Measurements from ENCODE around the gene GJD4. TPM values are rescaled to one million over a fixed set of nuclear protein-coding genes. Genes with fewer than 3 reads are reported as not detected.

GJD4 gene
- total RNA-seq, 2 experiments from 2014 or later, result not detected

DNA sequence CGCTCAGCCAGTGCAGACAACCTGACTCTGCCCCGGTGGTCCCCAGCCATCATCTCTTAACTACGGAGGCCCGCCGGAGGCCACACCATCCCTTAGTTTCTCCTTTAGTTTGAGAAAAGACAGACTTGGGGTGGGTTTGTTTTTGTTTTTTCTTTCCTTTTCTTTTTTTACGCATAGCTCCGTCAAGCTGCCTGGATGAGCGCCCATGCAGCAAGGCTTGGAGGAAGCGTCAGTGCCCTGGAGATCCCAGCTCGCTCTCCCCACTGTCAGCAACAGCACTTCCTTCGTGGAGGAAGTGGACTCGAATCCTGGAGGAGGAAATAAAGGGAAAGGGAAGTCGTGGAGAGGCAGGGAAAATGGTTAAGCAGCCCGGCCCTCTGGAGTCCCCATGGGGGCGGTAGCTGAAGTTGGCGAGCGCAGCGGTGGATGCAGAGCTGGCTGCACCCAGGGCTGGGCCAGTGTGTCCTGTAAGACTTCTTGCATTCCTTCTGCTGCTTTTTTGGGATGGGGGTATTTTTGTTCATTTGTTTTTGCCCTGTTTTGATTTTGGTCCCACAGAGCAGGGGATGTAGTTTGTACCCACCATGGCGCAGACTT lies 35.9 kb upstream of the GJD4 start:
- POLR2A ChIA-PET, result no interaction called here
- H3K27ac Mint-ChIP-seq, result no peak overlapping the region
- ATAC-seq (no peak), DNase-seq (no peak)
- H3K4me1 Mint-ChIP-seq (ENCODE audit: low read depth), result peaks cover 8% of the 10 kb centered on the region
- no peaks in the 10 kb centered on the region for H3K9me3 Mint-ChIP-seq (ENCODE audit: insufficient read depth)
- H3K36me3 Mint-ChIP-seq (ENCODE audit: low read depth), result peaks cover 31% of the 10 kb centered on the region
- H3K4me3 Mint-ChIP-seq, result no peak overlapping the region
- CTCF ChIA-PET, result no interaction called here
- H3K27me3 Mint-ChIP-seq (ENCODE audit: low read depth), result no peaks in the 10 kb centered on the region

DNA sequence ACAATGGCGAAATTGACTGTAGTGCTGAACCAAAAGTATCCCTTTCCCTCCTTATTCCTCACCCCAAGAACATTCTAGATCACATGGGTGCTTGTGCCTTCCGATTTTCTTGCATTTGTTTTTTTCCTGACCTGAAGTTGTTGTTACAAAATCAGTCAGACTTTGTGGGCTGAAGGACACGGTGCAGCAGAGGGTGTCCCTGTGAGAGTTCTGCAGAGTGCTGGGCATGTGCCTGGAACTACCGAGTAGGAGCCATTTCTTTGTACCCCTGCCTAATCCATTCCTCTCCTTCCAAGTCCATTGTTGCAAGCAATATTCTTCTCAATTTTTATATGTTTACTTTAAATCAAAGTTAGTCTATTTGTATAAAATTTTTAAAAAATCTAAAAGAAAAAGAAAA lies 35.3 kb upstream of the GJD4 start:
- H3K4me1 Mint-ChIP-seq (ENCODE audit: low read depth), result peaks cover 1% of the 10 kb centered on the region
- peaks cover 32% of the 10 kb centered on the region for H3K36me3 Mint-ChIP-seq (ENCODE audit: low read depth)
- no peaks in the 10 kb centered on the region for H3K9me3 Mint-ChIP-seq (ENCODE audit: insufficient read depth)
- H3K27ac Mint-ChIP-seq, result no peak overlapping the region
- no peak overlapping the region for H3K4me3 Mint-ChIP-seq
- ChIA-PET POLR2A (no interaction called here), CTCF (no interaction called here)
- no peak for DNase-seq
- no peak for ATAC-seq
- no peaks in the 10 kb centered on the region for H3K27me3 Mint-ChIP-seq (ENCODE audit: low read depth)

DNA sequence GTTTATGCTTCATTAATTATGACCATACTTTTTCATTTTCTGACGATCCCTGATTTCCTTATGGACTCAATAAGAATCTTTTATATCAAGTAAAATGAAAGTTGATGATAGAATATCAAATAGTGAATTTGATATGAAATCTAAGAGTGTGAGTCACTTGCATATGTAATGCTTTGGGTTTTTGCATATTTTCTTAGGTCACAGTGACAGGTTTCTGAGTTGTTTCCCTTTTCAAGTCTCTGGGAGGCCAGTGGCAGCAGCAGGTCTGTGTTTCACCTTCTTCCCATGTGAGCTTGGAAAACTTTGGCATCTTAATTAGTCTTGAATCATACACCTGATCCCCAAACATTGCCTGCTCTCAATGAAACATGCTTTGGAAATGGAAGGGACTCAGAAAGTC lies 34.7 kb upstream of the GJD4 start:
- POLR2A ChIA-PET, result no interaction called here
- no peaks in the 10 kb centered on the region for H3K9me3 Mint-ChIP-seq (ENCODE audit: insufficient read depth)

DNA sequence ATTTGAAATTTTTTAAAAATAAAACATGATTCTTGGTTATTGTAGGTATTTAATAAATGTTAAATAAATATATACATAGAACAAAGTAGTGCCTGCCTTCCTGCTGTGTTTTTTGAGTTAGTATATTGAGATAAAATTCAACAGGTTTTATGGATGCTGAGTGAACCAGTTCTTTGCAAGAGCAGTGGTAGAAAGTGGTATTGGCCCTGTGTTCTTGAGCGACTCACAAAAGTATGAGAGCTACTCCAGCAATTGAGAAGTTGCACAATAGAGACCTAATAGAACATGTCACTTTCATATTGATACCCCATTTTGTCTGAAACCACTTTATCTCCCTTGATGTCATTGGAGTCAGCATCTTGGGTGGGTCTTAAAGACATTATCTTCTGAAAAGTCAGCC lies 32.6 kb upstream of the GJD4 start:
- Mint-ChIP-seq H3K36me3 (ENCODE audit: low read depth) (peaks cover 29% of the 10 kb centered on the region), H3K9me3 (ENCODE audit: insufficient read depth) (no peaks in the 10 kb centered on the region), H3K27ac (no peak overlapping the region), H3K4me3 (no peak overlapping the region), H3K27me3 (ENCODE audit: low read depth) (no peaks in the 10 kb centered on the region), H3K4me1 (ENCODE audit: low read depth) (no peaks in the 10 kb centered on the region)
- ATAC-seq, result no peak
- POLR2A ChIA-PET, result no interaction called here
- CTCF ChIA-PET, result interaction anchor here (1.2 kb wide), 1 partner anchor 18 kb away, joined by 3 read pairs; no protein-coding TSS in a partner anchor
- DNase-seq, result no peak

More for the DNA sequence above, 34.7 kb upstream of the GJD4 start:
- Mint-ChIP-seq H3K4me3 (no peak overlapping the region), H3K27ac (no peak overlapping the region), H3K27me3 (ENCODE audit: low read depth) (no peaks in the 10 kb centered on the region), H3K4me1 (ENCODE audit: low read depth) (no peaks in the 10 kb centered on the region), H3K36me3 (ENCODE audit: low read depth) (peaks cover 33% of the 10 kb centered on the region)
- DNase-seq, result no peak
- no peak for ATAC-seq
- CTCF ChIA-PET, result no interaction called here

DNA sequence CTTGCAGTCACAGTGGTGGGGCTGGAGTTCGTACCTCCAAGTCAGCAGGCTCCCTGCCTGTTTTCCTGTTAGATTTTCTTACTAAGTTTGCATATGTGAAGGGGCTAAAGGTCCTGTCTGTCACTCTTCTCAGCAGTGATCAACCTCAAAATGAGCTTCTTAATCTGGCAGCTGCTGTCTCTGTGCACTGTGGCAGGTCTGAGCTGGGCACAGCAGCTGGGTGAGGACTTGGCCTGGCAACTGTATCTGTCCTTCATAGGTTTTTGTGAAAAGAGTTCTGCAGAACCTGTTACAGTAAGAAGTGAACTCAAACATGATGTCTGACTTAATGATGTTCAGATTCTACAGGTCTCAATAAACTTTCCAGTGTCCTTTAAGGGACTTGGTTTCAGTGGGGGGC lies 31.3 kb upstream of the GJD4 start:
- no peaks in the 10 kb centered on the region for H3K9me3 Mint-ChIP-seq (ENCODE audit: insufficient read depth)
- CTCF ChIA-PET, result interaction anchor here (1.2 to 1.5 kb wide), 2 partner anchors 11 to 19 kb away, joined by 3 to 6 read pairs; no protein-coding TSS in a partner anchor

DNA sequence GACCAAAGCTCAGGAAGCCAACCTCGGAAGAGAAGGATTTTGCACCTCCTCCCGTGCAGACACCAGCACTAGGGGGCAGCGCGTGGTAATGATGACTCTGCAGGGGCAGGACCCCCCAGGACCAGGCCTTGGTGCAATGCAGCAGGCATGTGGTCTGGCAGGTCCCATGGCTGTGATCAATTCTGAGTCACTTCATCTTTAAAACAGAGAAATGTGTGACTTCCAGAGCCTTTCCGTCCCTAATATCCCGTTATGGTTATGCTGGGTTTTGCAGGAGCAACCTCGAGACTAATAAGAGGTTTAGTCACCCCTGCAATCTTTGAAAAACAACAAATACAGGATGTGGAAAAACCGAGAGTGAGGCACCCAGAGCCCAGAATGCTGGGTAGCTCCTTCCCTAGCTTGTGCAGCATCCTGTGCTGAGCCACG lies 30.2 kb upstream of the GJD4 start:
- Mint-ChIP-seq H3K4me3 (no peak overlapping the region), H3K36me3 (ENCODE audit: low read depth) (peaks cover 19% of the 10 kb centered on the region), H3K27ac (no peak overlapping the region), H3K9me3 (ENCODE audit: insufficient read depth) (no peaks in the 10 kb centered on the region), H3K27me3 (ENCODE audit: low read depth) (no peaks in the 10 kb centered on the region), H3K4me1 (ENCODE audit: low read depth) (no peaks in the 10 kb centered on the region)
- POLR2A ChIA-PET, result interaction anchor here (0.5 kb wide), 1 partner anchor 135 kb away, joined by 4 read pairs; no protein-coding TSS in a partner anchor
- DNase-seq (no peak), ATAC-seq (no peak)
- CTCF ChIA-PET, result interaction anchor here (1.1 to 1.5 kb wide), 3 partner anchors 9 to 12 kb away, joined by 3 to 6 read pairs (median 3); no protein-coding TSS in a partner anchor

More for the DNA sequence above, 31.3 kb upstream of the GJD4 start:
- H3K27ac Mint-ChIP-seq, result no peak overlapping the region
- no peak for DNase-seq
- peaks cover 27% of the 10 kb centered on the region for H3K36me3 Mint-ChIP-seq (ENCODE audit: low read depth)
- no peak overlapping the region for H3K4me3 Mint-ChIP-seq
- no peaks in the 10 kb centered on the region for H3K4me1 Mint-ChIP-seq (ENCODE audit: low read depth)
- ATAC-seq, result no peak
- POLR2A ChIA-PET, result no interaction called here
- H3K27me3 Mint-ChIP-seq (ENCODE audit: low read depth), result no peaks in the 10 kb centered on the region

DNA sequence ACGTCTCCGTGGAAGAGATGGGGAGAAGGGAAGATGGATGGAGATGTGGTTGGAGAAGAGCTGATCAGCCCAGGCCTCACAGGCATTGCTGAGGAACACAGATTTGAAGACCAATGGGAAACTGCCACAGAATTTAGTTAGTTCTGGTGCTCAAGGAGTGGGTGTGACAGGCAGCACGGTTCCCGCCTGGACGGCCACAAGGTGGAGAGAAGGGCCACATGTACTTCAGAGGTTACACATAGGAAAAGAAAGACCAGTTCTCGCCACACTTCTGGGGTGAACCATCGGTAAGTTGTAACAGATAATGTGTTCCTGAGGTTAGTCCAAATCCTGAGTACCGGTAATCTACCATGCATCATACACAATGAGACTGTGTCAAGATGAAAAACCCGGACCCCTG lies 29.5 kb upstream of the GJD4 start:
- POLR2A ChIA-PET, result no interaction called here
- ATAC-seq (no peak), DNase-seq (no peak)
- Mint-ChIP-seq H3K4me3 (no peak overlapping the region), H3K27me3 (ENCODE audit: low read depth) (peaks cover 2% of the 10 kb centered on the region), H3K9me3 (ENCODE audit: insufficient read depth) (no peaks in the 10 kb centered on the region), H3K36me3 (ENCODE audit: low read depth) (peaks cover 19% of the 10 kb centered on the region), H3K4me1 (ENCODE audit: low read depth) (no peaks in the 10 kb centered on the region), H3K27ac (no peak overlapping the region)
- CTCF ChIA-PET, result interaction anchor here (1.1 to 1.3 kb wide), 2 partner anchors 9 to 13 kb away, joined by 3 read pairs; no protein-coding TSS in a partner anchor

DNA sequence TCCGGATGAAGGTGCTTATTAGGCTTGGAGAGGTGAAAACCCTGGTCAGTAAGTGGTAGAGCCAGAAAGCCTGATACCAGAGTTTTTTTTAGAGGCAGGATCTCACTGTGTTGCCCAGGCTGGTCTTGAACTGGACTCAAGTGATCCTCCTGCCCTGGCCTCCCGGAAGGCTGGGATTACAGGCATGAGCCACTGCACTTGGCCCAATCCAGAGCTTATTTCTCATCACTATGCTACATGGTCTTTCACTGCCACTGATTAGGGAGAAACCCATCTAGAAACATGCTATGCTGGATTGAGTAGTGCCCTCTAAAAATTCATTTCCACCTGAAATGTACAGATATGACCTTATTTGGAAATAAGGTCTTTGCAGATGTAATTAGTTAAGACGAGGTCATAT lies 28.4 kb upstream of the GJD4 start:
- DNase-seq (no peak), ATAC-seq (no peak)
- Mint-ChIP-seq H3K27me3 (ENCODE audit: low read depth) (peaks cover 2% of the 10 kb centered on the region), H3K4me3 (no peak overlapping the region), H3K27ac (no peak overlapping the region), H3K4me1 (ENCODE audit: low read depth) (no peaks in the 10 kb centered on the region), H3K36me3 (ENCODE audit: low read depth) (peaks cover 16% of the 10 kb centered on the region), H3K9me3 (ENCODE audit: insufficient read depth) (no peaks in the 10 kb centered on the region)
- POLR2A ChIA-PET, result no interaction called here
- CTCF ChIA-PET, result no interaction called here

DNA sequence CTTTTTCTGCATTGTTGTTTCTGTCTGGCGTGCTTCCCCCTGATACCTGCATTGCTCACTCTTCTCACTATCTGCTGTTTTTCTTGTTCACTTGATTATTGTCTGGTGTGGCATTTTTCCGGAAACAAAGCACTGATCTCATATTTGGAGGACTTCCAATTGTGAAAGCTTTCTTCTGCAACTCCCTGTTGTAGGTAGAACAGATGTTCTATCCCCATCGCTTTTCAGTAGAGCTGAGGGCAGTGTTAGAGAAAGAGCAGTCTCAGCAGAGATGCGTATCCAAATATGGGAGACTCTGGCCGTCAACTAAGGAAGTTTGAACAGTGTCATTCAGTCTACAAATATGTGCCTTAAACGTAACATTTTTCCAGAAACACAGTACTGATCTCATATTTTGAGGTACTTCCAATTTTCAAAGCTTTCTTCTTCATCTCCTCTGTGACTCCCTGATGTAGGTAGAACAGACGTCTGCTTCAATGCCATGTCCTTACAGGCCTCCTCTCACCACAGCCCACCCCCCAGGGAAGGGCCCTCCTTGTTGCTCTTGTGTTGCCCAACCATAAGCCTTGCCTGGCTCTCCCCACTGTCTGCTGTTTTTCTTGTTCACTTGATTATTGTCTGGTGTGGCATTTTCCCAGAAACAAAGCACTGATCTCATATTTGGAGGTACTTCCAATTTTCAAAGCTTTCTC lies 27.1 kb upstream of the GJD4 start:
- ChIA-PET POLR2A (no interaction called here), CTCF (no interaction called here)
- ATAC-seq, result no peak
- H3K4me1 Mint-ChIP-seq (ENCODE audit: low read depth), result no peaks in the 10 kb centered on the region
- peaks cover 2% of the 10 kb centered on the region for H3K27me3 Mint-ChIP-seq (ENCODE audit: low read depth)
- H3K27ac Mint-ChIP-seq, result no peak overlapping the region
- no peak overlapping the region for H3K4me3 Mint-ChIP-seq
- no peaks in the 10 kb centered on the region for H3K9me3 Mint-ChIP-seq (ENCODE audit: insufficient read depth)
- peaks cover 10% of the 10 kb centered on the region for H3K36me3 Mint-ChIP-seq (ENCODE audit: low read depth)
- DNase-seq, result no peak

DNA sequence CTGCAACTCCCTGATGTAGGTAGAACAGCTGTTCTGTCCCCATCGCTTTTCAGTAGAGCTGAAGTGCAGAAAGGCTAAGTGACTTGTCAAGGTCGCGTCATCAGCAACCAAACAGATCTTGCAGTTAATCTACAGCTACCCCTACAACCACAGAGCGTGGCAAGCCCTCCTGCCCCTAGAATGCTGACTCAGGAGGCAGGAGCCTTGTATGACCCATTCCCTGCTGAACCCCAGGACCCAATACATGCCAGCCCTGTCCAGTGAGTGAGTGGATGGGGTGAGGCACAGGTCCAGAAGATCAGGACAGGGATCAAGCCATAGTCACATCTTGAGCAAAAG lies 26.6 kb upstream of the GJD4 start:
- H3K4me3 Mint-ChIP-seq, result no peak overlapping the region
- ChIA-PET CTCF (no interaction called here), POLR2A (no interaction called here)
- no peak for DNase-seq
- H3K4me1 Mint-ChIP-seq (ENCODE audit: low read depth), result no peaks in the 10 kb centered on the region
- H3K27ac Mint-ChIP-seq, result no peak overlapping the region
- no peak for ATAC-seq
- peaks cover 2% of the 10 kb centered on the region for H3K27me3 Mint-ChIP-seq (ENCODE audit: low read depth)
- peaks cover 10% of the 10 kb centered on the region for H3K36me3 Mint-ChIP-seq (ENCODE audit: low read depth)
- no peaks in the 10 kb centered on the region for H3K9me3 Mint-ChIP-seq (ENCODE audit: insufficient read depth)

DNA sequence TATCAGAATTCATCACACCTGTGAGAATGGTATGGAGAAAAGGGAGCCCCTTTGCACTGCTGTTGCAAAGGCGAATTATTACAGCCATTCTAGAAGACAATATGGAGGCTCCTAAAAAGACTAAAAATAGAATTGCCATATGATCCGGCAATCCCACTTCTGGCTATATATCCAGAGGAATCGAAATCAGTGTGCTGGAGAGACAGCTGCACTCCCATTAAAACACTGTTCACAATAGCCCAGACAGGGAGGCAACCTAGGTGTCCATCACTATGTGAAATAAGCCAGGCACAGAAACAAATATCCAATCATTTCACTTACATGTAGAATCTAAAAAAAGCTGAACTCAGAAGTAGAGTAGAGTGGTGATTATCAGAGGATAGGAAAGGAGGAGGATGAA lies 26.0 kb upstream of the GJD4 start:
- no peak overlapping the region for H3K4me3 Mint-ChIP-seq
- H3K27me3 Mint-ChIP-seq (ENCODE audit: low read depth), result peaks cover 2% of the 10 kb centered on the region
- H3K4me1 Mint-ChIP-seq (ENCODE audit: low read depth), result no peaks in the 10 kb centered on the region
- ATAC-seq (no peak), DNase-seq (no peak)
- H3K36me3 Mint-ChIP-seq (ENCODE audit: low read depth), result peaks cover 7% of the 10 kb centered on the region
- ChIA-PET CTCF (interaction anchor here (0.9 kb wide), 1 partner anchor 16 kb away, joined by 7 read pairs; no protein-coding TSS in a partner anchor), POLR2A (interaction anchor here (0.5 kb wide), 1 partner anchor 159 kb away, joined by 3 read pairs; no protein-coding TSS in a partner anchor)
- no peaks in the 10 kb centered on the region for H3K9me3 Mint-ChIP-seq (ENCODE audit: insufficient read depth)
- H3K27ac Mint-ChIP-seq, result no peak overlapping the region

DNA sequence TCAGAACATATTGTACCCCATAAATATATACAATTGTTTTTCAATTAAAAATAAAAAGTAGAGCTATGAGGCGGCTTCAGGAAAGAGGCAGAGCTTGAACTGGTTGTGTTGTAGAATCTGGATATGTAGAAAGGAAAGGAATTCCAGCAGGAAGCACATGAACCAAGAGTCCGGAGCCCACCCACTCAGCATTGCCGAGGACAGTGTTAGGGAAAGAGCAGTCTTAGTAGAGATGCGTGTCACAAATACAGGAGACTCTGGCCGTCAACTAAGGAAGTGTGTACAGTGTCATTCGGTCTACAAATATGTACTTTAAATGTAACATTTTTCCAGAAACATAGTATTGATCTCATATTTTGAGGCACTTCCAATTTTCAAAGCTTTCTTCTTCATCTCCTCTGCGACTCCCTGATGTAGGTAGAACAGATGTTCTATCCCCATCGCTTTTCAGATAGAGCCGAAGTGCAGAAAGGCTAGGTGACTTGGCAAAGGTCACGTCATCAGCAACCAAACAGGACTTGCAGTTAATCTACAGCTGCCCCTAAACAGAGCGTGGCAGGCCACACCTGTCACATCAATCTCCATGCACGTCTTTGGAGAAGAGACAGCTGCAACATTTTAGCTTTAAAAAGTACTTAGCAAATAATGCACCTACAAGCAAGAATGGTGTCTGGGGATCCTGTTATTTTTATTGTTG lies 25.3 kb upstream of the GJD4 start:
- POLR2A ChIA-PET, result interaction anchor here (0.5 kb wide), 1 partner anchor 160 kb away, joined by 3 read pairs; no protein-coding TSS in a partner anchor
- DNase-seq, result no peak
- Mint-ChIP-seq H3K9me3 (ENCODE audit: insufficient read depth) (no peaks in the 10 kb centered on the region), H3K27me3 (ENCODE audit: low read depth) (peaks cover 2% of the 10 kb centered on the region), H3K27ac (no peak overlapping the region), H3K4me1 (ENCODE audit: low read depth) (no peaks in the 10 kb centered on the region), H3K4me3 (no peak overlapping the region), H3K36me3 (ENCODE audit: low read depth) (peaks cover 5% of the 10 kb centered on the region)
- CTCF ChIA-PET, result interaction anchor here (0.9 kb wide), 2 partner anchors 17 to 18 kb away, joined by 3 to 7 read pairs; no protein-coding TSS in a partner anchor
- no peak for ATAC-seq

Data from activated CD8-positive, alpha-beta T cell treated with anti-CD3 and anti-CD28 coated beads, Interleukin-2, amount 10 ng/mL, durations not matched to agents 7 days and 5 days (primary cell).